DND-41 (cell line): ENCODE data around the gene RAMP2.

ENCODE experiments used
- CTCF ChIP-seq: IDR thresholded peaks from 2 replicates; pipeline ENCODE4 v1.5.1; 2012; ENCODE audit warnings: borderline replicate concordance, low read length, moderate library complexity, mild to moderate bottlenecking; ENCODE audit not compliant: poor library complexity, severe bottlenecking; ENCODE audit errors: extremely low read depth
- EZH2 ChIP-seq: IDR thresholded peaks from 3 replicates; pipeline ENCODE4 v1.6.1; 2012; ENCODE audit warnings: borderline replicate concordance, low read depth, mild to moderate bottlenecking, moderate library complexity, low read length, inconsistent platforms; ENCODE audit not compliant: severe bottlenecking

DNA sequence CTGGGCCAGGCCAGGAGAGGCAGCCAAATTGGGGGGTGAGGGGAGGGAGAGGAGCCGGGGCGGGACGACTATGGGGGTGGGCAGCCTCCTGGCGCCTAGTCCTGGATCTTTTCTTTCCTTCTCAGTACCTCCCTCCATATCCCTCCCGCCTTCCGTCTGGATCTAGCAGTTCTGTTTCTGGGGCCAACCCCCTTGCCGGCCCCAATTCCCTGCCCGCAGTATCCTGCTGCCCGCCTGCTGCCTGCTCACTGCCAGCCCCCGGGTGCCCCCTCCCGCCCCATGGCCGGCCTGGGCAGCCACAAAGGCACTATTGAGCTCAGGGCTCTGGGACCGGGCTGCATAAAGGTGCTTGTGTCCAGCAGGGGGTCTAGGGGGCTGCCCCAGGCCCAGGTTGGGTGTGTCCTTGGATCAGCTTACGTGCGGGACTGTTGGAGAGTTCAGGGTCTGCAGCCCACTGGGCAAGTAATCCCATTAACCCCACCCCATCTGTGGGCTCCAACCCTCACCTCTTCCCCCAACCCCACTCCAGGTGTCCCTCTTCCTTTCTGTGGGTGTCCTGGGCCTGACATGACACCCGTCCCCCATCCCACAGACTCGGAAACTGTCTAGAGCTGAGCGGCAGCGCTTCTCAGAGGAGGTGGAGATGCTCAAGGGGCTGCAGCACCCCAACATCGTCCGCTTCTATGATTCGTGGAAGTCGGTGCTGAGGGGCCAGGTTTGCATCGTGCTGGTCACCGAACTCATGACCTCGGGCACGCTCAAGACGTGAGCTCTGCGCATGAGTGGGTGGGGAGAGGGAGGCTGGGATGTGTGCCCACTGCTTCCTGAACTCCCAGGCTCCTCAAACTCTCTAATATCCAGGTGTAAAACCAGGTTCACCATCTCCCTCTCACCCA, 21.4 kb downstream of the RAMP2 start:
- TF ChIP-seq CTCF (no peak), EZH2 (no peak)
